SU-DHL-6 (cell line): ENCODE measurements around the gene MEDAG.

Experiments used
- H2AFZ ChIP-seq: fragments of 200-600 bp; sonication (generic); 2 replicates; pipeline ENCODE4 v1.6.1; 2014; ENCODE audit warnings: low read depth, mild to moderate bottlenecking, moderate library complexity, mixed read lengths, antibody characterized with exemption, low read length; ENCODE audit not compliant: severe bottlenecking
- H3F3A ChIP-seq: fragments of 200-600 bp; shearing (Covaris generic); 2 replicates; pipeline ENCODE4 v1.6.0; 2016; ENCODE audit warnings: antibody characterized with exemption, mild to moderate bottlenecking; ENCODE audit not compliant: insufficient read depth
- H3K27ac ChIP-seq: fragments of 200-600 bp; sonication (generic); 2 replicates; pipeline ENCODE4 v1.5.1; 2016; ENCODE audit warnings: low read depth, mild to moderate bottlenecking, low read length, moderate library complexity, mixed read lengths
- H3K27me3 ChIP-seq: fragments of 200-600 bp; sonication (generic), shearing (Covaris generic); 2 replicates; pipeline ENCODE4 v1.6.0; 2014; ENCODE audit warnings: mild to moderate bottlenecking, low read length
- H3K36me3 ChIP-seq: fragments of 200-600 bp; sonication (generic); 2 replicates; pipeline ENCODE4 v1.6.1; 2014; ENCODE audit warnings: mild to moderate bottlenecking, low read length, mixed read lengths
- H3K4me2 ChIP-seq: fragments of 300-600, 200-600 bp; shearing (Covaris generic), sonication (generic); 2 replicates; pipeline ENCODE4 v1.6.0; 2014; ENCODE audit warnings: low read length, low read depth, mild to moderate bottlenecking; ENCODE audit not compliant: poor library complexity, severe bottlenecking
- H3K4me3 ChIP-seq: fragments of 200-600 bp; sonication (generic); 2 replicates; pipeline ENCODE4 v1.5.1; 2014; ENCODE audit warnings: antibody characterized with exemption, low read length, mild to moderate bottlenecking, mixed read lengths; ENCODE audit not compliant: insufficient read depth, poor library complexity, severe bottlenecking
- H3K79me2 ChIP-seq: fragments of 200-600 bp; sonication (generic); 2 replicates; pipeline ENCODE4 v1.6.1; 2014; ENCODE audit warnings: mild to moderate bottlenecking, low read length, moderate library complexity; ENCODE audit not compliant: insufficient read depth
- H3K9ac ChIP-seq: fragments of 200-600 bp; sonication (generic); 2 replicates; pipeline ENCODE4 v1.7.0; 2014; ENCODE audit warnings: mild to moderate bottlenecking, low read length
- H3K9me2 ChIP-seq: fragments of 200-600 bp; sonication (generic); replicated peaks from 2 replicates; pipeline ENCODE4 v1.6.1; 2014; ENCODE audit warnings: low read length; ENCODE audit not compliant: insufficient read depth
- H3K9me3 ChIP-seq: fragments of 200-600 bp; sonication (generic); 2 replicates; pipeline ENCODE4 v1.6.1; 2014; ENCODE audit warnings: low read length, mixed read lengths; ENCODE audit not compliant: insufficient read depth
- H4K20me1 ChIP-seq: fragments of 200-600 bp; sonication (generic); 2 replicates; pipeline ENCODE4 v1.6.1; 2014; ENCODE audit warnings: low read depth, mild to moderate bottlenecking, antibody characterized with exemption, low read length, moderate library complexity, mixed read lengths
- CTCF ChIP-seq: fragments of 200-600 bp; sonication (generic); IDR thresholded peaks from one replicate; pipeline ENCODE4 v1.5.1; 2017; ENCODE audit warnings: antibody characterized with exemption, mild to moderate bottlenecking, low read length, moderate library complexity; ENCODE audit not compliant: insufficient read depth, poor library complexity, severe bottlenecking
- EZH2phosphoT487 ChIP-seq: fragments of 200-600 bp; sonication (generic), shearing (Covaris generic); conservative IDR thresholded peaks from 2 replicates; pipeline ENCODE4 v1.6.1; 2018; ENCODE audit warnings: mild to moderate bottlenecking, antibody characterized with exemption, low read length, moderate library complexity, mixed read lengths

MEDAG gene

GRCh38 chr13:30920162-30920909, 14.3 kb downstream of the MEDAG start:
- no peak overlapping the region for H3K9ac ChIP-seq
- no peaks in the 10 kb centered on the region for H3K27me3 ChIP-seq
- TF ChIP-seq EZH2phosphoT487 (no peak), CTCF (no peak)

GRCh38 chr13:30923418-30923817, 17.3 kb downstream of the MEDAG start:
- H4K20me1 ChIP-seq = no peaks in the 10 kb centered on the region
- H3K79me2 ChIP-seq = no peaks in the 10 kb centered on the region
- no peak overlapping the region for H3K27ac ChIP-seq
- H3K4me3 ChIP-seq = no peak overlapping the region
- no peaks in the 10 kb centered on the region for H3K36me3 ChIP-seq
- H3K9me3 ChIP-seq = no peaks in the 10 kb centered on the region
- no peaks in the 10 kb centered on the region for H3K27me3 ChIP-seq
- no peak overlapping the region for H2AFZ ChIP-seq
- H3K4me2 ChIP-seq = no peak overlapping the region
- no peaks in the 10 kb centered on the region for H3K9me2 ChIP-seq
- TF ChIP-seq EZH2phosphoT487 (no peak), CTCF (no peak)
- H3K9ac ChIP-seq = no peak overlapping the region
- no peaks in the 10 kb centered on the region for H3F3A ChIP-seq

More at GRCh38 chr13:30920162-30920909, 14.3 kb downstream of the MEDAG start:
- Histone ChIP-seq H3K9me2 (no peaks in the 10 kb centered on the region), H3K4me3 (no peak overlapping the region), H3F3A (no peaks in the 10 kb centered on the region), H3K27ac (no peak overlapping the region), H3K4me2 (no peak overlapping the region), H3K36me3 (no peaks in the 10 kb centered on the region), H3K9me3 (no peaks in the 10 kb centered on the region), H2AFZ (no peak overlapping the region), H4K20me1 (no peaks in the 10 kb centered on the region), H3K79me2 (no peaks in the 10 kb centered on the region)

GRCh38 chr13:30924721-30925120, 18.6 kb downstream of the MEDAG start:
- H3K9me2 ChIP-seq = no peaks in the 10 kb centered on the region
- TF ChIP-seq CTCF (no peak), EZH2phosphoT487 (no peak)

More at GRCh38 chr13:30924721-30925120, 18.6 kb downstream of the MEDAG start:
- Histone ChIP-seq H4K20me1 (no peaks in the 10 kb centered on the region), H3K27me3 (no peaks in the 10 kb centered on the region), H3K4me3 (no peak overlapping the region), H3K4me2 (no peak overlapping the region), H3K27ac (no peak overlapping the region), H3K9me3 (no peaks in the 10 kb centered on the region), H3F3A (no peaks in the 10 kb centered on the region), H3K9ac (no peak overlapping the region), H3K79me2 (no peaks in the 10 kb centered on the region), H3K36me3 (no peaks in the 10 kb centered on the region), H2AFZ (no peak overlapping the region)
